SU-DHL-6 (cell line): ENCODE results near the gene NDUFA7.

Experiments
- CTCF ChIP-seq: fragments of 200-600 bp; sonication (generic); IDR thresholded peaks from one replicate; pipeline ENCODE4 v1.5.1; 2017; ENCODE audit warnings: antibody characterized with exemption, mild to moderate bottlenecking, low read length, moderate library complexity; ENCODE audit not compliant: insufficient read depth, poor library complexity, severe bottlenecking
- EZH2phosphoT487 ChIP-seq: fragments of 200-600 bp; sonication (generic), shearing (Covaris generic); conservative IDR thresholded peaks from 2 replicates; pipeline ENCODE4 v1.6.1; 2018; ENCODE audit warnings: mild to moderate bottlenecking, antibody characterized with exemption, low read length, moderate library complexity, mixed read lengths

- no peak for TF ChIP-seq CTCF
- TF ChIP-seq EZH2phosphoT487, result no peak
These were observed 21.7 kb upstream of the NDUFA7 start, which contains the start of gene KANK3 for GRCh38 chr19:8342684-8343482.
